GM04504 (cell line): ENCODE data around the gene KIF19.

Experiments
- DNase-seq: peaks from one replicate; pipeline ENCODE4 v3.0.0-alpha.2; 2012; ENCODE audit warnings: low read depth

The KIF19 gene

DNA sequence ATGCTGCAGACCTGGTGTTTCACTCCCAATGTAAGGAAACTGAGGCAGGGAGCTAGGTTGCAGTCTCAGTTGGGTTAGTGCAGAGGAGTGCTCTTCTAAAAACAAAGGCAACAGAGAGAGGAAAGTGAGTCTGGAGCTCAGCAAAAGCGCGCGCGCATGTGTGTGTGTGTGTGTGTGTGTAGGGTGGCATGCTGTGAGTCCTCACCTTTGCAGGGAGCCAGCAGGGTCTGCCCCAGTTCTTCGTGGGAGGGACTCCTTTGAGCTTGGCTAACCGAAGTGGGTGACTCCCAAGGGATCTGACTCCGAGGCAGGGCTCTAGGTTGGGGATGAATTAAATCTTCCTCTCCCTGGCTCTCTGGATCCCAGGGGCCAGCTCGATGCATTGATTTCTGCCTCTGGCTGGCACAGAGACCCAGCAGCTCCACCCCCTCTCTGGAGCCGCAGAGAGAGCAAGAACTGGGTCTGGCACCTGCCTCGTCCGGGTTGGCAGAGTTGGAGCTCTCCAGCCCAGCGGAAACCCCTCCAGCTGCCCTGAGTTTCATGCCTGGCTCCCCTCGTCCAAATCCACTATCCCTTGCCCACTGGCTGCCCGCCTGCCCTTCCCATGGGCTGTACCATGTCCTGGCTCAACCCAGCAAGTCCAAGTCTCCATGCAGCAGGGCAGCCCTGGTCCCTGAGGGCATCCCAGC, 36.9 kb downstream of the KIF19 start:
- DNase-seq = no peak

DNA sequence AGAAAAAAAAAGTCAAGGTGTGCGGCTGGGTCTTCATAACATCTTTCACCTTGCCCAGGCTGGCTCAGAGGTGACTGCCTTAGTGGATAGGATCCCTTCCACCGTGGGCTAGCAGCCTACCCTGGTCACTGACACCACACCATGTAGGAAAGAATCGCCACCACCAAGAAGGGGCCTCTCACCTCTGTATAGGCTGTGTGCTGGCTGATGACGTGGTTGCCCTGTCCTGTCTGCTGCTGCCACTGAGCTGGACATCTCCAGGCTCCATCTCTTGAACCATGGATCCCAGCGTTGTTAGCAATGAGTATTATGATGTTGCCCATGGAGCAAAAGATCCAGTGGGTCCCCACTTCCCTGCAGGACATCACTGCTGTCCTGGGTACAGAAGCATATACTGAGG, 41.2 kb downstream of the KIF19 start, which contains the start of gene GPR142:
Gene GPR142 (plus strand): TSS at position 301 of the 400 bp plus-strand sequence. CDS start 2,035 bp downstream, outside the sequence.
- no peak for DNase-seq

DNA sequence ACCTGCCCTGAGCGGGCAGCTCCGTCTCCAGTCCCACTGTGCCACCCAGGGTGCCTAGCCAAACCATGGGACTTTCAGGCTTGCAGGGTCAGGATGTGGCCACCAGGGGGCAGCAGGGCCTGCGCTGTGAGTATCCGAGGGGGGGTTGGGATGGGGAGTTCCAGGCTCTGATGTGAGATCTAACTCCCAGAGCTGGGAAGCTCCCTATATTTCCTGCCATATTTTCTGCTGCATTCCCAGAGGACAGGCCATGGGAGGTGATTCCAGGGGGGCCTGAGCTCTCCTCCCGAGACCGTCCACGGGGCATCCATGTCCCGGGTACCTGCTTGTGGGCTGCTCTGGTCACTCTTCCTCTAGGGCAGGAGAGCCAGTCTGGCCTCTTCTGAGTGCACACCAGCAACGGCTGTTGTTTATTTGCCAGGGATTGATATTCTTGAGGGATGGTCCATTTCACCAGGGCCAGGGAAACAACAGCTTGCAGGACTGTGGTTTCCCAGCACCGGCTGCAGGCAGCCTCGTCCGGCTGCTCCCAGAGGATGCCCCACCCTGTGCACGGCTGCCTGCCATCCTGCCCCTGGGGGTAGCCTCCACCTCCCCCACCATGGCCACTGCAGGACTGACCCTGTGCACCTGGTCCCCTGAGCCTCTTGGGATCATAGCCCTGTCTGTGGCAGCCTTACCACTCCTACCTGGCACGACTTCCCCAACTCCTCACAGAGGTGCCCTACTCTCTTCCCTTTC, 42.5 kb downstream of the KIF19 start:
- peak; percentile 16 for DNase-seq

DNA sequence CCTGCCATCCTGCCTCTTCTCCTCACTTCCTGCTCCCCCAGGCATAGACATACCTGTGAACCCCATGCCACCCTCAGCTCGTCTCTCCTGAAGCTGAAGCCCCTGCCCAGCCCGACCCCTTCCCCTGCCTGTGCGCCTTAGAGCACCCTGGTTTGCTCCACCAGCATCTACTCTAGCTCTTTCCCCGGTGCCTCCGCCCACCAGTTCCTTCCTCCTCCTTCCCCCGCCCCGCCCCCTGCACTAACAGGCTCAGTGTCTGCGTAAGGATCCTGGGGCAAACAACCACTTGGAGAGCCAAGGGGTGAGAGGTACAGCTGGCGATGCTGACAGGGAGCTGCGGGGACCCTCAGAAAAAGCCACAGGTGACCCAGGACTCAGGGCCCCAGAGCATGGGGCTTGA, 43.2 kb downstream of the KIF19 start:
- no peak for DNase-seq

DNA sequence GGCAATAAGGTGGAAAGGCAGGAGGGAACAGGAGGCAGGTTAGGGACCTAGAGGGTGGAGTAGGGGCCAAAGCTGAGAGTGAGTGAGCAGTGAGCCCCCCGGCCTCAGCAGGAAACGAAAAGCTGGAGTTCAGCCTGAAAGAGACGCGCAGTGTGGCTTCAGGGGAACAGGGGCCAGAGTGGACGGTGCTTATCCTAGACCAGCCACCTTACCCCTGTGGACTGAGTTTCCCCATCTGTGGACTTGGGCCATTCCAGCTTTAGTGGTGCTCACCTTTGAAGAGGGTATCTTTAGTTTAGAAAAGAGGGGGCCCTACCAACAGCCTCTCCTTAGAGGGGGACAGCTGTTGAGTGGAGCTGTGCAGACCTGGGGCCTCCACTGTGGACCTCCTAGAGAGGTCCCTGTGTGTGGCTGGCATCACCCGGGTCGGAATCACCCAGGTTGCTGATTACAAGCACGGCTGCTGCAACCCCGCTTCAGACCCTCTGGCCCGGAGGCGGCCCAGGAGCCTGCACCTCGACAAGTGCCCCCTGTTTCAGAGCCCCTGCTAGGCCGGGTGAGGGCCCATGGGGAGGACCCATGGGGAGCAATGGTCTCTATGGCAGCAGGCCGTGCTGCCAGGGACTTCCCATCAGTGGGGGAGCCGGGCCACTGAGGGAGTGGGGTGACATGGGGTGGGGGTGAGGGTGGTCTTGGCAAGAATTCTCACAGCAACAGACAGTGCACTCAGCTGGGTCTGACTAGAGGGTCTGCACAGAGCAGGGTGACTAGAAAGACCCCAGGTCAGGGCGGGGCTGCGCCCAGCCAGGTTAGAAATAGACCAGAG, 43.9 kb downstream of the KIF19 start:
- no peak for DNase-seq

DNA sequence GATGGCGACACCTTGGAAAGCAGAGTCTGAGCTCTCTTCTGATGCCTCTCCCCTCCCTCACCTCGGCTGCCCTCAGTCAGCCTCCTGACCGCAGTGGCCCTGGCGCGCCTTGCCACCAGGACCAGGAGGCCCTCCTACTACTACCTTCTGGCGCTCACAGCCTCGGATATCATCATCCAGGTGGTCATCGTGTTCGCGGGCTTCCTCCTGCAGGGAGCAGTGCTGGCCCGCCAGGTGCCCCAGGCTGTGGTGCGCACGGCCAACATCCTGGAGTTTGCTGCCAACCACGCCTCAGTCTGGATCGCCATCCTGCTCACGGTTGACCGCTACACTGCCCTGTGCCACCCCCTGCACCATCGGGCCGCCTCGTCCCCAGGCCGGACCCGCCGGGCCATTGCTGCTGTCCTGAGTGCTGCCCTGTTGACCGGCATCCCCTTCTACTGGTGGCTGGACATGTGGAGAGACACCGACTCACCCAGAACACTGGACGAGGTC, 45.7 kb downstream of the KIF19 start:
- DNase-seq = no peak

DNA sequence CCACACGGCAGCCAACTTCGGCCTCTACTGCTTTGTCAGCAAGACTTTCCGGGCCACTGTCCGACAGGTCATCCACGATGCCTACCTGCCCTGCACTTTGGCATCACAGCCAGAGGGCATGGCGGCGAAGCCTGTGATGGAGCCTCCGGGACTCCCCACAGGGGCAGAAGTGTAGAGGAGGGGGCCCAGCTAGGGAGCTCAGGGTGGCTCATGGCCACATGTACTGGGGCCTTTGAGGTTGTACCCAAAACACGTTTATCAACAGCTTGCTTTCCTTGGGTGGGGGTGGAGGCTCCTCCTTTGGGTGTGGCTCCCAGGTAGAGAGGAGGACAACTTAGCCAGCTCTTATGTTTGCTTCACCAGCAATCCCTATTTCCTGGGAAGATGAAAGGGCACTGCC, 46.4 kb downstream of the KIF19 start:
- DNase-seq = no peak

DNA sequence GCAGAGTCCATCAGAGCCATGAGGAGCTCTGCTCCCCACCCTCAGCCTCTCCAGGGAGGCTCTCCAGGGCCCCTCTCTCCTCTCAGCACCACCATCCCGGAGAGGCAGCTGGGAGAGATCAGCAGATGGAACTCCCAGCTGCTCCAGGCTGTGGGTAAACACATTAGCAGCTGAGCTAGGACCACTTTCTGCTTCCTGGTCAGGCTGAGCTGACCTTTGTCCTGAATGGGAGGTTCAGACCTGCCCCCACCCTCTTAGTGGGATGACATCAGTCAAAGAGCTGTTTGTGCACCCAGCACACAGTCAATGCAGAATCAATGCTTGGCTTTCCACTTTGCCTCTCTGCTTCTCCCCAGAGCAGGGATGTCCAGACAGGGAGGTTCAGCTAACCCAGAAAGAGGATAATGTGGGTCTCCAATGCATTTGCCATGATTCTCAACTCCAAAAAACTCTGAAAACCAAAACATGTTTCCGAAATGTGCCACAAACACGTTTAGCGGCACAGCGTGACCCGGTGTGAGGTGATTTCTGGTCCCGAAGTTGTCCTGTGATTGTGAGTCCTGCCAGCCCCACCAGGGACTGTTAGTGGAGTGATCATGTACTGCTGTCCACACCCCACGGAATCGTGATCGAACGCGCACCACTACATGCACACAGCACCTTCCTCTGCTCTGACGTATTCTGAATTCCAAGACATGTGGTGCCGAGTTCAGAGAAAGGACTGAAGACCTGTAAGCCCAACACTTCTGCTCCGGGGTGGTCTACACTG, 48.0 kb downstream of the KIF19 start:
- DNase-seq = no peak

DNA sequence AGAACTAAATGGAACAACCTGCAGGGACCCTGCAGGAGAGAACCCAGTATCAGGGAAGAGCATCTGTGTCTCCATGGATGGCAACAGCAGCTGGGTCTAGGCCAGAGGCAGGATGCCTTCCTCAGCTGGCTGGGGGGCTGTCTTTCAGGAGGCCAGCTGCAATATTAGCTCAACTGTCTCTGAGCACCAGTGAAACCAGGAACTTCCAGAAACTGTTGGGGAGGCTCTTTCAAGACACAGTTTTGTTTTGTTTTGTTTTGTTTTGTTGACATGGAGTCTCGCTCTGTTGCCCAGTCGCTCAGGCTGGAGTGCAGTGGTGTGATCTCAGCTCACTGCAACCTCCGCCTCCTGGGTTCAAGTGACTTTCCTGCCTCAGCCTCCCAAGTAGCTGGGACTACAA, 48.8 kb downstream of the KIF19 start:
- DNase-seq = no peak

DNA sequence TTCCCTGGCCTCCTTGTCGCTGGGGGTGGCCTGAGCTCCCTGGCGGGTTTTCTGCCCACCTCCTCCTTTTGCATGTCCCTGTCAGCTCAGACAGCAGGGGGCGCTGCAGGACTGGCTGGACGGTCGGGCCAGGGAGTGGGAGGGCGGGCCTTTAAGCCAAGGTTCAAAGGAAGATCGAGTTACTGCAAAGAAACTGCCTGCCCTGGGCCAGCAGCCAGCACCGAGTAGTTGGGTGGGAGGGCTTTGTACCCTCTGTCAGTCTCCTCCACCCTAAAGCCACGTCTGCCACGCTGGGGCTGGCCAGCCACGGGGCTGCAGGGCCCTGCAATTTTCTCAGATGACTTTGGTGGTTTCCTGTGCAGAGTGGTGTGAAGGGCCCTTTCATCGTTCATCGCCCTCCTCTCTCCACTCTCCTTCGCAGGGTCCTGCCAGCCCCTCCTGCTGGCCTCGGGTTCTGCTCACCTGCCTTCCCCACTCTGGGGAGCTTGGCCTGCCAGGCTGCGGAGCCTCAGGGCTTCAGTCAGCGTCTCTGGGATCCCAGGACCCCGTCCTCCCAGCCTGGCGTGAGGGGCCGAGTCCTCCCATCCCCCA, 53.6 kb downstream of the KIF19 start:
- peak; percentile 35 for DNase-seq

DNA sequence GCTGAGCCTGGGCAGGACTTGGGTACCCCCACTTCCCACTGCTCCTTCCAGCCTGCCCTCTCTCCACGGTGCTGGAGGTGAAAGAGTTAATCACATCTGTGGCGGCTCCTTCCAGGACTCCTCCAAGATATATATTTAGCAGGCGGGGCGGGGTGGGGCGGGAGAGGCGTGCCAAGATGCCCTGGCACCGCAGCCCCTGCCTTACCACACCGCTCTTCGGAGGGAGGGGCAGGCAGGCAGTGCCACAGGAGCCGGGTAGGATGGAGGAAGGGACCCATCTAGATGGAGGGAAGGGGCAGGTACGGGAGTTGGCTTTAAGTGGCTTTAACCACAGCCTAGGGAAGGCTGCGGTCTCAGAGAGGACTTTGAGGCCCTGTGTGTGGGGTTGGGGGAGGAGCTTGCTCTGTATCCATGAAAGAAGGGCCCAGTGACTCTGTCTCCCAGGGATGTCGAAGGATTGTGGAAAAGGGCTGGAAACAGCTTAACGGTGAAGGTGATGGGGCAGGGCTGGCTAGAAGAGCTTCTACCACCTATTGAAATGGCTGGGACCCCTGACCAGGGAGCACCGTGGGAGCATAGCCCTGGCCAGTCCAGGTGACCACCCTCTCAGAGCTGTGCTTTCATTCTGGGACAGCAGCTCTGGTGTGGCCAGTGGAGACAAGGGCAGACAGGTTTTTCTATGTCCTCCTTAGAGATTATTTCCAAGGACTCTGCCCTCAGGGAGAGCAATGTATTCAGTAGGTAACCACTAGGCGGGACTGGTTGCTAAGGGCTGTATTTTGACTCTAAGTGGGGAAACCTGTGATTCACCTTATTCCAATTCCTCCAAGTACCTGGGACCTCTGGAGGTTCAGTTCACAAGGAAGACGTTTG, 54.3 kb downstream of the KIF19 start:
- DNase-seq = no peak

DNA sequence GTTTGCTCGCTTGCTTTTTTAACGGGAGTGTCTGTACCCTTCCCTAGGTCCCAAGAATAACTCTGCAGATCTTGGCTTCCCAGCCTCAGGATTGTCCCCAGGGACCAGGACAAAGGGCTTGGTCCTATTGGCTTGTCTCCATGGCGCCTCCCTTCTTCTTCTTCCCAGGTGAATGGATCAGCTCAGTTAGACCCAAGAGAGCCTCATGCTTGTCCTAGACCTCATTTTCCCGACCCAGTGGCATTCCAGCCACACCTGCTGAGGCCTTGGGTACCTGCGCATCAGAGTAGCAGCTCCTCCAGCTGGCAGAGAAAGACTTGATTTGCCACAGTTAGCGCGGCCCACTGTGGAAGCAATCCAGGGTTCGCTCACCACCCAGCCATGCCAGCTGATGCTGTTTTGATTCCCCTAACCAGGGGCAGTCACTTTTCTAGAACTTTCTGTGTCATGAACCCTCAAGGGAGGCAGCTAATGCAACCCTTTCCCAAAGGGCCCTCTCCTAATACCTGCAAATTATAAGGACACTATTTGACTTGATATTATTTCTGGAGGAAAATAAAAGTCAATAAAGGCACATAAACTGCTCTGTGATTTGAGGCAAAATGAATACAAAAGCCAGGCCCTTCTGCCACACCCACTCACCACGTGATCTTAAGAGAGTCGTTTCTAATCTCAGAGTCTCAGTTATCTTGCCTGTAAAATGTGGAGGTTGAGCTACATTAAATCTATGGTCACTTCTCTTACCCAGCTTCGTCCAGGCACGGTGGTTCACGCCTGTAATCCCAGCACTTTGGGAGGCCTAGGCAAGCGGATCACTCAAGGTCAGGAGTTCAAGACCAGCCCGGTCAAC, 55.2 kb downstream of the KIF19 start:
- DNase-seq = no peak

DNA sequence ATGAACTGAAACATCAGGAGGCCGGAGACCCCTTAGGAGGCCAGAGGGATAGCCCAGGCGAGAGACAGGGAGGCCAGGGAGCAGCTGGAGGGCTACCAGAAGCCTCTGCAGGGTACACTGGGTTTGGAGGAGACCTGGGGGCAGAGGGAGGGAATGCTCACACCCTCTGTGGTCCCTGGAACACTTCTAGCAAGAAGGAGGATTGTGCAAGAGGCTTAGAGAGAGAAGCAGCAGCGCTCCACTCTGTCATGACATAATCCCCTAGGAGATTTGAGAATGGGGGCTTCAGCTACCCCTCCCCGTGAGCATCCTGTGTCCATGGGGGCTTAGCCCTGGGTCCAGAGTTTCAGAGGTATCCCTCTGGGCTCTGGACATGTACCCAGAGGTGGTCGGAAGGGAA, 57.1 kb downstream of the KIF19 start:
- no peak for DNase-seq

DNA sequence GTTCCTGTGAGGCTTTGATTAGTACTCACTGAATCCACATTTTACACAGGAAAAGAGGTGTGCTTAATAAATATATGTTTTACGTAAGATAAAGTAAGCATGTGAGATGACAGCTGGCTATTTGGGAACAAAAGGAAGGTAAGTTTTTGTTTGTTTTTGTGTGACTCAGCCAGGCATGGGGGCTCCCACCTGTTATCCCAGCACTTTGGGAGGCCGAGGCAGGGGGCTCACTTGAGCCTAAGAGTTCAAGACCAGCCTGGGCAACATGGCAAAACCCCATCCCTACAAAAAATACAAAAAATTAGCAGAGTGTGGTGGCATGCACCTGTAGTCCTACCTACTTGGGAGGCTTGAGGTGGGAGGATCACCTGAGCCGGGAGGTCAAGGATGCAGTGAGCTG, 59.2 kb downstream of the KIF19 start:
- no peak for DNase-seq

DNA sequence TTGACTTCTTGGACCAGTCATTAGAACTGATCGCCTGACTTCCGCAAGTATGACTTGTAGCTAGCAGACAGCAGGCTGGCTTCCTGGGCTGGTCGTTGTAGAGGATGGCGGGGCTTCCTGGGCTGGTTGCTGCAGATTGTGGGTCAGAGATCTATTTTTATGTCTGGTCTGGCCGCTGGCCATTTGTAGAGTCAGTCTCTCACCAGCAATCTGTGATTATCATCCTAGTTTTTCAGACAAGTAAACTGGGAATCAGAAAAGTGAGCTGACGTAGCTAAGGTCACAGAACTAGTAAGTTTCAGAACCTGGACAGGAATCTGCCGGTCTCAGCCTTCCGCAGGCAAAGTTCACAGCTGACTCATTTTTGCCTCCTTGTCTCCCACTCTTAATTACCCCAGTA, 60.4 kb downstream of the KIF19 start:
- no peak for DNase-seq

DNA sequence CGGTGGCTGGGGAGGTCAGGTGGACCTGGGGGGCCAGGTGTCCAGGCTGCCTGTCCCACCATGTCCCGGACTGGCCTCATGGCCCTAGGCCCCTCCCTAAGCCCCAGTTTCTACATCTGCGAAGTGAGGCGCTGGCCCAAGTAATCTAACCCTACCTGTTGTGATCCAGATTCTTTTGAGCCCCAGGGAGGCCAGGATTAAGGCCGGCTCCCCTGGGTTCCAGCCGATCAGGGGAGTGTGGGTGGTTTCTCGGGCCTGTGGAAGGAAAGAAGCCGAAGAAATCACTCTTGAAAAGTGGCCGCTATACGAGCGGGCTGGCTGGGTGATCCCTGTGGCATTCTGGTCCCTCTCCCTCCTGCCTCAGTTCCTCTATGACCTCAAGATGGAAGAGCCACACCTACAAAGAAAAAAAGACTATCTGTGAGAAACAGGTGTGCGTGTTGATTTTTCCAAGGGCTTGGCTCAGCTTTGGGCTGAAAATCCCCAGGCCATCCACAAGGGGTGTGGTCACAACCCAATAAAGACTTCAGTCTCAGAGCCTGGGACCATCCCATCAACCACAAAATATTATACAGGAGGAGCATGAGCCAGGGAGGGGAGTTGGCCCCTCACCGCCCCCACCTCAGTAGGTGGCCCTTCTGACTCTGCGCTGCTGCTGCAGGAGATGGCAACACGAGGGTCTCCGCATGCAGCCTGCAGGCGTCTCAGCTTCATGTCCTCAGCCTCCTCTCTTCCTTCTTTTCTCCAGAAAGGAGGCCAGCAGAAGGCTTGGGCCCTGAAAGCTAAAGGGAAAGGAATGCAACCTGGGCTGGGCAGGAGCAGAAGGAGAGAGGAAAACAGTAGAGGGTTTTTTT, 61.6 kb downstream of the KIF19 start:
- no peak for DNase-seq

DNA sequence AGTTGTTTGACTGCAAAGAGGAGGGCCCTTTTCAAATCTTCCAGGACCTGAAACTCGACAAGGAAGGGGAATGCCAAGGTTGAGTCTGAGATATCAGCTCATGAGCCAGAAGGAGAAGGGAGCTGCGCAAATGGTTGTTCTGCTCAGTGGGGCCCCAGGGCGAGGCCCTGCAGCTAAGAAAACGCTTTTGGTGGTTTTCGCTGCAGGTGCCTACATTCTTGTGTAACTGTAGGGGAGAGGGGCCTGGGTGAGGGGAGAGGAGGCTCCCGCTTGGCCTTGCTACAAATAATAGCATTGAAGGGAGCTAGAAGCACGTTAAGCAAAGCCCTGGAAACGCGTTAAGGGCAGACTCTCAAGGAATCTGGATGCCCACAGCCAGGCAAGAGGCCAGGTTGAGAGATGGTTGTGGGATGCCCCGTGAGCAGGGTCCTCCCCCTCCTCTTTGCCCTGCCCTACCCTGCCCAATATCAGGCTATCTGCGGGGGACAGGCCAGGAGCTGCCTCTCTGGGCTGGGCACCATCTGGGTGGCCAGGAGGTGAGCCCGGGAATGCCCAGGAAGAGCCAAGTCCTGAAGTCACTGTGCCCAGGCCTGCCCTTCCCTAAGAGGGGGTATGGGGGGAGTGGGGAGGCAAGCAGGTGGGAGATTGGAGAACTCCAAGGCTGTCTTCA, 63.2 kb downstream of the KIF19 start:
- no peak for DNase-seq
